HEK293 (cell line): ENCODE results near the gene CRACR2A.

ENCODE experiments used
- CTCF ChIP-seq: fragments of 450-650 bp; formaldehyde crosslinking; IDR thresholded peaks from 2 replicates; pipeline ENCODE4 v1.5.1; 2016; ENCODE audit warnings: missing biosample characterization, missing genetic modification characterization
- ELK4 ChIP-seq: IDR thresholded peaks from 2 replicates; pipeline ENCODE4 v1.6.1; 2011; ENCODE audit warnings: mild to moderate bottlenecking, low read depth, low read length, borderline replicate concordance
- ZFP3 ChIP-seq: fragments of 450-650 bp; formaldehyde crosslinking; IDR thresholded peaks from 2 replicates; pipeline ENCODE4 v1.5.1; 2016; ENCODE audit warnings: low read depth, missing biosample characterization, missing genetic modification characterization
- ZNF19 ChIP-seq: fragments of 450-650 bp; formaldehyde crosslinking; IDR thresholded peaks from 2 replicates; pipeline ENCODE4; 2016; ENCODE audit warnings: missing biosample characterization, missing genetic modification characterization, low read depth
- ZNF248 ChIP-seq: fragments of 450-650 bp; formaldehyde crosslinking; IDR thresholded peaks from 2 replicates; pipeline ENCODE4 v1.5.1; 2017; ENCODE audit warnings: missing biosample characterization, missing genetic modification characterization
- ZNF280C ChIP-seq: fragments of 450-650 bp; formaldehyde crosslinking; IDR thresholded peaks from 2 replicates; pipeline ENCODE4 v1.5.1; 2016; ENCODE audit warnings: missing biosample characterization, missing genetic modification characterization
- ZNF398 ChIP-seq: fragments of 450-650 bp; formaldehyde crosslinking; IDR thresholded peaks from 2 replicates; pipeline ENCODE4 v1.5.1; 2017; ENCODE audit warnings: missing biosample characterization, missing genetic modification characterization
- ZNF776 ChIP-seq: fragments of 450-650 bp; formaldehyde crosslinking; IDR thresholded peaks from 2 replicates; pipeline ENCODE4 v1.5.0; 2017; ENCODE audit warnings: missing biosample characterization, missing genetic modification characterization, borderline replicate concordance

- no peak for TF ChIP-seq ZNF19 (tag by site-specific recombination)
- peak; percentile 75; the same call in 1 of the 2 replicates for TF ChIP-seq CTCF (tag by site-specific recombination)
- no peak for TF ChIP-seq ELK4
- no peak for TF ChIP-seq ZNF280C (tag by site-specific recombination)
- no peak for TF ChIP-seq ZFP3 (tag by site-specific recombination)
- peak; percentile 63; the same call in 1 of the 2 replicates for TF ChIP-seq ZNF398 (tag by site-specific recombination)
- TF ChIP-seq ZNF248 (tag by site-specific recombination): no peak
- no peak for TF ChIP-seq ZNF776
Measured at GRCh38 chr12:3752741-3753486, at the start of gene CRACR2A.
